Cerebellar cortex (tissue), 1 donor: Measurements from ENCODE around the gene SLC2A2.

Experiments
- DNase-seq: peaks from one replicate; pipeline ENCODE4 v3.0.0-alpha.2; 2015; ENCODE audit warnings: low spot score

SLC2A2 gene

GRCh38 chr3:171028779-171029232 is 2.3 kb upstream of the SLC2A2 start:
- DNase-seq, result no peak

- peak; percentile 7 for DNase-seq
These were observed 1.7 kb upstream of the SLC2A2 start for GRCh38 chr3:171028025-171028778.

GRCh38 chr3:171023566-171023965 is 3.0 kb downstream of the SLC2A2 start:
- no peak for DNase-seq

GRCh38 chr3:171021377-171021776 is 5.1 kb downstream of the SLC2A2 start:
- no peak for DNase-seq

GRCh38 chr3:171018156-171018935 is 8.2 kb downstream of the SLC2A2 start:
- no peak for DNase-seq

GRCh38 chr3:171013822-171014748 is 12.4 kb downstream of the SLC2A2 start:
- no peak for DNase-seq

GRCh38 chr3:171011873-171012336 is 14.6 kb downstream of the SLC2A2 start:
- DNase-seq, result no peak

GRCh38 chr3:171011109-171011872 is 15.2 kb downstream of the SLC2A2 start:
- no peak for DNase-seq

- no peak for DNase-seq
These were observed 19.2 kb downstream of the SLC2A2 start for GRCh38 chr3:171007316-171007715.

- no peak for DNase-seq
These were observed 20.9 kb downstream of the SLC2A2 start for GRCh38 chr3:171005648-171006047.

- no peak for DNase-seq
These were observed 24.4 kb downstream of the SLC2A2 start for GRCh38 chr3:171001957-171002694.

GRCh38 chr3:171001250-171001893 is 25.1 kb downstream of the SLC2A2 start:
- DNase-seq, result no peak

- no peak for DNase-seq
These were observed 26.2 kb downstream of the SLC2A2 start for GRCh38 chr3:171000281-171000680.

- DNase-seq, result no peak
These were observed 26.7 kb downstream of the SLC2A2 start for GRCh38 chr3:170999737-171000242.

- DNase-seq, result no peak
These were observed 28.3 kb downstream of the SLC2A2 start for GRCh38 chr3:170997961-170998913.

GRCh38 chr3:170992854-170993253 is 33.7 kb downstream of the SLC2A2 start:
- no peak for DNase-seq

- DNase-seq, result no peak
These were observed 34.9 kb downstream of the SLC2A2 start for GRCh38 chr3:170991664-170992063.

GRCh38 chr3:170989100-170989648 is 37.3 kb downstream of the SLC2A2 start:
- DNase-seq, result no peak
